Epithelial cell of prostate (primary cell): ENCODE measurements around the gene ARSB.
"Not testable (repeated sequence)": the region's sequence is repeated elsewhere in the genome, so short reads cannot be mapped to it uniquely, and the experiment has no call there.

ENCODE experiments used
- DNase-seq: peaks from one replicate; pipeline ENCODE4 v3.0.0-alpha.2; 2011; ENCODE audit warnings: low read depth, low spot score
- H3K27ac ChIP-seq: fragments of 450-650 bp; 2 replicates; pipeline ENCODE4 v1.5.1; 2017; ENCODE audit warnings: mild to moderate bottlenecking

Gene ARSB

DNA sequence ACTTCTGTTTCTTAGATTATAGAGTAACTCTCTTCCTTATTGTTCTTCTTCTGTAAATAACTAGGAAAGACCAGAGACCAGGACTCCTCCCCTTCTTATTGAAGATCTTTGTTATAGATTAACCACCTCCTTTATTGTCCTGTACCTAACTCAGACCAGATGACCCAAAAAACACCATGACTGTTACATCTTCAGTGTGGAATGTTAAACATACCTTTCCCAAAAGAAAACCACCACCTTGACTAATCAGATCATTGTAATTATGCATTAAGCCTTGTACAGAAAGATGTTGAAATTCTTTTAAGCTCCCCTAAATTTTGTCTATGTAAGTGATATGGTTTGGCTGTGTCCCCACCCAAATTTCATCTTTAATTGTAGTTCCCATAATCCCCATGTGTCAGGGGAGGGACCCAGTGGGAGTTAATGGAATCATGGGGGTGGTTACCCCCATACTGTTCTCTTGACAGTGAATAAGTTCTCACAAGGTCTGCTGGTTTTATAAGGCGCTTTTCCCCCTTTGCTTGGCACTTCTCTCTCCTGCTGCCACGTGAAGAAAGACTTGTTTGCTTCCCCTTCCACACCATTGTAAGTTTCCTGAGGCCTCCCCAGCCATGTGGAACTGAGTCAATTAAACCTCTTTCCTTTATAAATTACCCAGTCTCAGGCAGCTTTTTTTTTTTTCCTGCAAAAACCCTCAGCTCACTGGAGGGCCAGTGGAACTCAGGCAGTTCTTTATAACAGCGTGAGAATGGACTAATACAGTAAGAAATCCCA is 26.3 kb downstream of the ARSB start:
- no peak overlapping the region for H3K27ac ChIP-seq
- no peak for DNase-seq

GRCh38 chr5:78956901-78957300 is 28.2 kb downstream of the ARSB start:
- no peak overlapping the region for H3K27ac ChIP-seq
- DNase-seq: no peak

DNA sequence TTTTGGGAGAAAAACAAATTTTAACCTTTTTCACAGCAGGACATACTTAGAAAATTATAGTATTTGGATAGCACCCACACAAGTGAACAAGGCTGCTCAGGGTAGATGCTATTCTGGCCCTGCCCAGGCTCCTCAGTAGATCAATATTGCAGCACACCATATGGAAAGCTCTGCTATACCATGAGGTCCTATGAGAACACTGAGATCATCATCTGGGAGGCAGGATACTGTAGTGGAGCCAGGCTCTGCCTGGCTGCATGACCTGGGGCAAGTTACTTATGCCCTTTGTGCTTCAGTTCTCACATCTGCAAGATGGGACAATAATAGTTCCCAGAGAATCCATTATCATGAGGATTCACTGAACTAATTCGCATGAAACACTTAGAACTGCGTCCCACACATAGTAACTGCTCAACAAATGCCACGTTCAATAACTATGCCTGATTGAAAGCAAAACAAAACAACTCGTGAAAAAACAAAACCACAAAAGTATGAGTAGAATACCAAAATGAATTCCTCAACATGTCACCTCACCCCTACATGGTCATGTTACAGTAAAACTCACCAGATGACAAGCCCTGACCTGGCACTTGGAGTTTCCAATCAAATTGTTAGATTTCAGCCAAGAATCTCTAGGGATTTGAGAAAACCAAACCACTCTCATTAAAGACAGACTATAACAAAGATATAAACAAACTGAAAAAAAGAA is 31.9 kb downstream of the ARSB start:
- H3K27ac ChIP-seq: no peak overlapping the region
- no peak for DNase-seq

DNA sequence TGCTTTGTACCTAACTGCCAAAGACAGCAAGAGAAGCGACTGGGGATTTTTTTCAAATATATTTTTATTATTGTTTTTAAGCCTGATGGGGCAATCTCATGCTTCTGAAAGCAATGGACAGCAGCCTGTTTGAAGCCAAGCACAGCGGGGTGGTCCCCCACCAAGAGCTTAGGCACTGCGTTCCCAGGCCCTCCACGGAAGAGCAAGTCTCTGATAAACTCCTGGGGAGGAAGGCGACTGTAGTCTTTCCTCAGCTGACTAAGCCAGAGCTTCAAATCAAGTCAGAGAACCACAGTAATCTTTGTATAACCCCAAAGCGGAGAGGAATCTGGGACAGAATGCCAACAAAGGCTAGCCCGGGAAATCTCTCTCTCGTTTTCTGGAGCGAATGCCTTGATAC is 54.4 kb downstream of the ARSB start:
- no peak for DNase-seq
- no peak overlapping the region for H3K27ac ChIP-seq

DNA sequence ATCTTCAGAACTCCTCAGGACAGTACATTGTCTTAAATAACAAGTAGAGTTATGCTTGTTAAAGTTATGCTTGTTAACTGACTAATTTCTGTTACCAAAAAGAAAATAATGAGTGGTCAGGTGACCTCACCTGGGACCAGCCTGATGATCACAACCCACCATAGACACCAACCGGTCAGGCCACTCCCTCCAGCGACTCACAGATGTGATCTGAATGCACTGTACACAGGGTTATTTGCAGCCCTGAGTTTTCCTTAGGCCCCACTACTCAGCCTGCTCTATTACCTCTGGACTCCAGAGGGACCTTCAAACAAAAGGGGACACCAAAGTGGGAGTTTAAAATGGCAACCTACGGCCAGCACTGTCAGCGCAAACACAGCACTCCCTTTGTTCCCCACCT is 55.3 kb downstream of the ARSB start:
- H3K27ac ChIP-seq: no peak overlapping the region
- no peak for DNase-seq

DNA sequence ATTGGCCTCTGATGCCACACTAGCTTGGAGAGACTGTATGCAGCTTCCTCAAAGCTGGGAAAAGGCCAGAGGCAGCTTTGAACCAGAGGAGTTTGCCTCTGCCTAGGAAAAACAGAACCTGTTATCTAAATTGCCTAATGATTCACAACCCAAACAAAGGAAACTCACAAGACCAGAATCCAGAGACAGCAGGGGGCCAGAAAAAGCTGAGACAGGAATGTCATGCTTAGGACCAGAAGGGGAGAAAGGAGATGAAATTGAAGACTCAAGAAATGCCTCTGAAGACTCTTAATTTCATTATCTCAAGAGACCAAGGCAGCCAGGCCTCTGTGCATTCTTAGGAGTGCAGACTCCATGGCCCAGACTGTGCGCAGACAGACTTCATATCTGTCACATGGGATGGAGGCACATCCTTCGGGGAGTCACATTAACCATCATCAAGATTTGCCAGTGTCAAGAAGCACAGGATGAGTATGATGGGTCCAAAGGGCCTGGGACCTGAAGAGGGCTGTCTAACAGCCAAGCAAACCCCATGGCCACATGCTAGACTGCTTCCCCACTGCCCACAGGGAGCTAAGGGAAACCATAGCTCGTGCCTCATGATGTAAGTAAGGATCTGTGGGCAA is 57.3 kb downstream of the ARSB start:
- H3K27ac ChIP-seq: no peak overlapping the region
- DNase-seq: no peak

DNA sequence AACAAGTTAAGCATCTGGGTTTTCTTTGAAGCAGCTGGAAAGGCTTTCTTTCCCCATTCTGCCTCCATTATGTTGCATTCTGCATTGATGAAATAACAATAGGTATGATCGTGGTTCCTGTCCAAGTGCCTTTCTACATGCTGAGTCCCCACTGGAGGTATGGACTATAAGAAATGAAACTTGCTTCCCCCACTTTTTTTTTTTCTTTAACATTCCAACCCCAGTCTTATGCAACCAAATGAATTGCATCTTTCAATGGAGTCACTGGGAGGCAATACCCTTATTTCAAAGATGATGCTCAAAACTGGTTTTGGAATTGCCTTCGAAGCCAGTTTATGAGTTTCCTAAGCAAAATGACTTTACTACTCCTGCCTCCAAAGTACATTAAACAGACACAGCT is 58.9 kb downstream of the ARSB start:
- DNase-seq: no peak

GRCh38 chr5:78925129-78925876 is 59.8 kb downstream of the ARSB start:
- no peak for DNase-seq
- no peak overlapping the region for H3K27ac ChIP-seq

More for the DNA sequence above, 58.9 kb downstream of the ARSB start:
- H3K27ac ChIP-seq: no peak overlapping the region

GRCh38 chr5:78923622-78923970 is 61.5 kb downstream of the ARSB start:
- no peak overlapping the region for H3K27ac ChIP-seq
- DNase-seq: no peak

DNA sequence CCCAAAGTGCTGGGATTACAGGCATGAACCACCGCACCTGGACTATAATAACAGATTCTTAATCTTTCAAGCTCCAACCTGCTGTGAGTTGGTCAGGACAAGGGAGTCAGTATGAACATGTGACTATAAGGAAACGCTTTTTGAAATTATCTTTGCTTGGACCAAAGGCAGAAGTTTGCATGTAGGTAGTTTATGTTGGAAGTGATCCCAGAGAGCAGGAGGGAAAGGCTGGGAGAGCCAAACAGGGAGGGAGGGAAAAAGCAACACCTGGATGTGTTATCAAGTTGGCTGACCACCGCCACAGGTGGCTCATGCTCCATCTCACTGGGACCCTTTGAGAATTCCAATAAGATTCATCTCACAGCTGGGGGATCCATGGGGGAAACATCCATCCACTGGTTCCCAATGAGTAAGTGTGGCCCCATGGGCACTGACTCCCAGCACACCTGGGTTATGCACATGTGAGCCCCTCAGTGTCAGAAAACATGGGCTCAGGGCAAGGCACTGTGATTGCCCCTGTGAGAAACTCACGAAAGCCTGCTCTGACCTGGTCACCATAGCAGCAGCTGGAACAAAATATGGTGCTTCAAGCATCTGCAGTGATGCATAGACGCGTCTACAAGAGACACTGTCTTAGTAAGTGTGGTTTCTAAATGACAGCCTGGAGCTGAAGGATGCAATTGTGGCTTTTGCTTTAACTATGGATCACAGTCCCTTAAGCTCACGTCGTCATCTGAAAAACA is 62.1 kb downstream of the ARSB start:
- no peak overlapping the region for H3K27ac ChIP-seq
- DNase-seq: no peak

- no peak for DNase-seq
These were observed 64.5 kb downstream of the ARSB start for GRCh38 chr5:78920604-78921003.

DNA sequence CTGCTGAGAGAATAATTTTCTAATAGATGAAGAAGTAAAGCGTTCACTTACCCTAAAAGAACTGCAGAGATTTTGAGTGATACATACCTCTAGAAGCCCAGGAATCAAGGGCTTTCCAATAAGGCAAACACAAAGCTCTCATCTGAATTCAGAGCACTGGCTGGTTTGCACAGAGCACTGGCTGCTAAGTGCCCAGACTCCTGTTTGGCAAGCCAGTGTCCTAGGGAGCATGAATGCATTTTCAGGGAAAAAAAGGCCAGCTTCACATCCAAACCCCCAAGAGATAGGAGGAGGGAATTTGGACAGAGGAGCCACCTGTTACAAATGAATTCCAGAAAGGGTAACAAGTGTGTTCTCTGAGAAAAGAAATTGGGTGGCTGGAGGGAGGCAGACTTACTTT is 65.3 kb downstream of the ARSB start:
- DNase-seq: no peak
- no peak overlapping the region for H3K27ac ChIP-seq

More at GRCh38 chr5:78920604-78921003, 64.5 kb downstream of the ARSB start:
- H3K27ac ChIP-seq: no peak overlapping the region

- DNase-seq: no peak
- H3K27ac ChIP-seq: no peak overlapping the region
These were observed 69.1 kb downstream of the ARSB start for GRCh38 chr5:78916044-78916443.

DNA sequence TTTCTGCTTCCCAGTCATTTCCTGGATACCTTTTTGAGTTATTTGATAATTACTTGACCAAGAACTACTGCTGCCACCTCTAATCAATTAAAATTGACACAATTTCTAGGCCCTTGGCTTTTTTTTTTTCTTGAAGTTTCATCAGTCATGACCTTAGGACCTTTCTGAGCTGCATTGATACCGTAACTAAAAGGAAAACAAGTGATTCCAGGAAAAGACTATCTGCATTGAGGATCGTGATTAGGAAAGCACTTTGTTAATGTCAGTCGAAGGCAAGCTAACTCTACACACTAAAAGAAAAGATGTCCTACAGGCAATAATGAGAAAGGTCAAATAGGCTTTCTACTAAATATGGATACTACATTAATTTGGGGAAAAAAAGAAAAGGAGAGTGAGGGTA is 69.9 kb downstream of the ARSB start:
- DNase-seq: no peak
- no peak overlapping the region for H3K27ac ChIP-seq

DNA sequence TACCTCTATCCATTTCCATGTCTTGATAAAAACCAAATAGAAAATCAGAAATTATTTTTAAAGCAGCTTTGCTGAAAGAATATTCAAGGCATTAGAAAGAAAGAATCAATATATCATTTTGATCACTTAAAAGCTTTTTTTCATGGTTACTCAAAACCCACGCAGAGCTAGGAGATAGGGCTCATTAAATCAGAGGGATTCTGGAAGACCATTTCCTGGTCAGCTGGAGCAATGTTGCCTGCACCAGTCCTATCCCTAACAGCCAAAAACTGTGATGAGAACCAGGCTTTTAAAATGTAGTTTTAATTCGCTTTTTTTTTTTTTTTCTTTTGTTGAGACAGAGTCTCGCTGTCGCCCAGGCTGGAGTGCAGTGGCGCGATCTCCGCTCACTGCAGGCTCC is 72.3 kb downstream of the ARSB start:
- no peak for DNase-seq
- H3K27ac ChIP-seq: no peak overlapping the region

DNA sequence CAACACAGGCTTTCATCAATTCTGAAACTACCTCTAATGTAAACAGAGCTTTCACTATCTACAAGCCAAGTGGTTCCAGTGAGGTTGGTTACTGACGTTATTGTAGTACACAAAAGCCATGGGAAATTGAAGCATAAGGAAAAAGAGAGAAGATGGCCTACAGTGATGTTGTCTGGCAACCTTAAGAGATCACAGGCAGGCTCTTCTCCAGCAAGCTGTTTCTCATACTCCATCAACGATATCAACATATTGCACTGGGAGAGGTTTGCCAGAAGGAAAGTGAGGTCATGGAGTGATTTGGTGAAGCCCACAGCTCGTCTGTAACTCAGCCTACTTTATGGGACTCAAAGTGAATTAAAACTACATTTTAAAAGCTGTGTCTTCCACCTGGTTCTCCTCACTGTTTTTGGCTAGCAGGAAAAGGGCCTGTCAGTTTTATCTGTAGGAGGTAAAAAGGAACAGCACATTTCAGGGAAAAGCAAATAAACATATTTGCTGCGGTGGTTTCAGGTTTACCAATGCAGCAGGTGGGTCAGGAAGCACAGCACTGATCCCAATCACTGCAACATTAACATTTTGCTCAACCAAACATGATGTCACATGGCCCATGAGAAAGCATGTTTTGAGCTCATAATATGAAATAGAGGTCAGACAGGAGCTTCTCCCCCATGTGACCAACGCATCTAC is 72.9 kb downstream of the ARSB start:
- DNase-seq: no peak

GRCh38 chr5:78909224-78909983 is 75.7 kb downstream of the ARSB start:
- DNase-seq, H3K27ac ChIP-seq: not testable (repeated sequence)

More for the DNA sequence above, 72.9 kb downstream of the ARSB start:
- no peak overlapping the region for H3K27ac ChIP-seq

DNA sequence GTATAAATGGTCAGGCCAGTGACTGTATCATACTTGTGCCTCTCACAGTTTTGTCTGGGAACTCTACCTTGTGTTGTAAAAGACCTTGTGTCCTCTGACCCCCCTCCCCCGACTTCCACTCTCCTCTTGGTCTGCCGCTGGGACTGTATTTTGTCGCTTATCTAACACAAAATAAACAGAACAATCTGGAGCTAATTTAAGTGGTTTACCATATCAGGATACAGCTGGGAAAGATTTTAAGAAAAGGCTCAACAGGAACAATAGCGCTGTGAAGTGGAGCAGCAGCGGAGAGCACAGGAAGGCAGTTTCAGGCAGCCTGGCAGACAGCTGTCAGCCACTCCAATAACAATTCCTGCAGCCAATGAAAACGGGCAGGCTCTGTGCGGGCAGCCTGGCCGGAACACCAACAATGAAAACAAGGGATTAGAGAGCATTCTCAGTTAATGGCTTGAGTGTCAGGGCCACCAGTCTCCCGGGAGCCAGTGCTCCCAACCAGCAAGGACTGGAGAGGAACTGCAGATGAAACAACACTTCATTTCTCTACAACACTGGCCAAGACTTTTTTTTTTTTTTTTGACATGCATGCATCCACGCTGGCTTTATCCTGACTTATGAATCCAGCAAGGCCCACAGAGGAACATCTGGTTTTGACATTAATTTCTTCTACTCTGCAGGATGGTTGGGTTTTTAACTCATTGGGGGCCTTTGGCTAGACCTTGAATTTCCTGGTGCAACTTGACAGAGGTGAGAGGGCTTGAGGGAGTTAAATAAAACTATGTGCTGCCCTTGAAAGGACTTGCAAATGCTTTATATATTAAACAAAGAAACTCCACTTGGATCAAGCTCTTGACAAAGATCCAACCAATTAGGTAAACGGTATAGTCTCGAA is 76.7 kb downstream of the ARSB start:
- DNase-seq: no peak
- H3K27ac ChIP-seq: no peak overlapping the region
